H1 (cell line): Measurements from ENCODE around the gene CAPN15. TPM values are rescaled to one million over a fixed set of nuclear protein-coding genes. Genes with fewer than 3 reads are reported as not detected.

ENCODE experiments used
- CTCF ChIA-PET: fragments of 300-600 bp; sonication (Branson Sonifier 250); formaldehyde crosslinking; loops from one replicate; lab custom pipeline; 2021; ENCODE audit not compliant: partially characterized antibody; lab: Charles Lee
- POLR2A ChIA-PET: fragments of 300-600 bp; sonication (Branson Sonifier 250); formaldehyde crosslinking; loops from one replicate; lab custom pipeline; 2021; ENCODE audit warnings: inconsistent platforms; ENCODE audit not compliant: partially characterized antibody; lab: Charles Lee
- DNase-seq, 2 experiments: peaks; one replicate each; pipeline versions ENCODE4 v3.0.0 to v3.0.0-alpha.2; 2010 to 2022; ENCODE audit warnings: low spot score in 2 of 2, low read depth in 1 of 2, mixed read lengths in 1 of 2
- FAIRE-seq: peaks from 2 replicates; lab custom pipeline; 2011; peaks lifted over from hg19 to GRCh38; lab: Jason Lieb, UNC
- H2AFZ ChIP-seq: 2 replicates; pipeline ENCODE4 v1.8.1; 2012; ENCODE audit warnings: low read length, inconsistent platforms
- H2AK5ac ChIP-seq: 2 replicates; pipeline ENCODE4 v1.6.1; 2013; ENCODE audit warnings: low read depth, low read length
- H2BK120ac ChIP-seq: replicated peaks from 2 replicates; pipeline ENCODE3; 2013; ENCODE audit warnings: low read depth, low read length, inconsistent platforms
- H2BK12ac ChIP-seq: 2 replicates; pipeline ENCODE4 v1.6.1; 2013; ENCODE audit warnings: low read depth, low read length
- H2BK15ac ChIP-seq: 2 replicates; pipeline ENCODE4 v1.6.1; 2013; ENCODE audit warnings: low read length
- H2BK20ac ChIP-seq: 2 replicates; pipeline ENCODE4 v1.6.1; 2013; ENCODE audit warnings: low read length
- H2BK5ac ChIP-seq: 2 replicates; pipeline ENCODE4 v1.6.1; 2013; ENCODE audit warnings: low read depth, low read length
- H3K14ac ChIP-seq: 2 replicates; pipeline ENCODE4 v1.6.1; 2013; ENCODE audit warnings: inconsistent platforms; ENCODE audit not compliant: insufficient read length
- H3K18ac ChIP-seq: 2 replicates; pipeline ENCODE4 v1.6.1; 2013; ENCODE audit warnings: low read length; ENCODE audit errors: extremely low read depth
- H3K23ac ChIP-seq: 2 replicates; pipeline ENCODE4 v1.6.1; 2013; ENCODE audit warnings: inconsistent platforms; ENCODE audit not compliant: insufficient read length
- H3K23me2 ChIP-seq: 2 replicates; pipeline ENCODE4 v1.6.1; 2013; ENCODE audit warnings: low read depth, low read length
- H3K27ac ChIP-seq: 2 replicates; pipeline ENCODE4 v1.6.1; 2011; ENCODE audit warnings: low read depth, low read length, inconsistent platforms
- H3K27me3 ChIP-seq, 4 experiments: replicated peaks in 1 of 4; 1 replicate in 1 of 4; 2 replicates in 3 of 4; pipeline versions ENCODE4 v1.6.1 to v1.8.1; 2011 to 2013; ENCODE audit warnings: low read length in 3 of 4, mild to moderate bottlenecking in 3 of 4, inconsistent platforms in 2 of 4, mixed read lengths in 2 of 4, moderate library complexity in 1 of 4; ENCODE audit not compliant: control insufficient read depth in 3 of 4, insufficient read depth in 3 of 4; ENCODE audit errors: extremely low read depth in 1 of 4
- H3K36me3 ChIP-seq, 4 experiments: 2 replicates each; pipeline versions ENCODE4 v1.6.1 to v1.8.1; 2011 to 2013; ENCODE audit warnings: mild to moderate bottlenecking in 4 of 4, low read length in 3 of 4, moderate library complexity in 2 of 4, control low read depth in 1 of 4, inconsistent platforms in 1 of 4; ENCODE audit not compliant: insufficient read depth in 4 of 4, control insufficient read depth in 2 of 4
- H3K4ac ChIP-seq: replicated peaks from 2 replicates; pipeline ENCODE3; 2013; ENCODE audit warnings: low read length, low read depth, mixed read lengths, inconsistent platforms; ENCODE audit not compliant: insufficient read length
- H3K4me1 ChIP-seq, 4 experiments: replicated peaks in 1 of 4; 1 replicate in 1 of 4; 2 replicates in 3 of 4; pipeline versions ENCODE4 v1.6.1 to v1.8.1; 2011 to 2013; ENCODE audit warnings: low read length in 3 of 4, inconsistent platforms in 2 of 4, mixed read lengths in 1 of 4; ENCODE audit not compliant: insufficient read depth in 4 of 4, control insufficient read depth in 3 of 4
- H3K4me2 ChIP-seq, 2 experiments: 2 replicates each; pipeline versions ENCODE4 v1.6.1 to v1.8.1; 2011 to 2013; ENCODE audit warnings: low read depth in 2 of 2, low read length in 2 of 2, control low read depth in 1 of 2, inconsistent platforms in 1 of 2, mild to moderate bottlenecking in 1 of 2; ENCODE audit not compliant: insufficient read depth in 1 of 2
- H3K4me3 ChIP-seq, 4 experiments: fragments of 200-600, 300-600 bp in 1 of 4; sonication (generic), shearing (Covaris generic), sonication (Bioruptor Twin) in 1 of 4; 2 replicates each; pipeline versions ENCODE4 v1.5.1 to v1.8.1; 2011 to 2016; ENCODE audit warnings: low read length in 4 of 4, low read depth in 3 of 4, control low read depth in 2 of 4, inconsistent platforms in 2 of 4, mild to moderate bottlenecking in 2 of 4, mixed read lengths in 1 of 4, moderate library complexity in 1 of 4; ENCODE audit not compliant: insufficient read depth in 2 of 4; ENCODE audit errors: extremely low read depth in 1 of 4
- H3K56ac ChIP-seq: replicated peaks from 2 replicates; pipeline ENCODE3; 2013; ENCODE audit warnings: low read depth, mild to moderate bottlenecking, mixed read lengths, low read length, inconsistent platforms; ENCODE audit not compliant: insufficient read length
- H3K79me1 ChIP-seq: 2 replicates; pipeline ENCODE4 v1.6.1; 2013; ENCODE audit warnings: low read depth, low read length, control low read depth
- H3K79me2 ChIP-seq, 2 experiments: 2 replicates each; pipeline versions ENCODE4 v1.6.1 to v1.8.1; 2012 to 2013; ENCODE audit warnings: low read length in 2 of 2, mild to moderate bottlenecking in 2 of 2, inconsistent platforms in 1 of 2; ENCODE audit not compliant: insufficient read depth in 2 of 2, control insufficient read depth in 1 of 2
- H3K9ac ChIP-seq, 4 experiments: replicated peaks in 1 of 4; 1 replicate in 1 of 4; 2 replicates in 3 of 4; pipeline versions ENCODE4 v1.6.1 to v1.8.1; 2011 to 2013; ENCODE audit warnings: low read depth in 3 of 4, low read length in 3 of 4, control low read depth in 2 of 4, mild to moderate bottlenecking in 2 of 4, moderate library complexity in 2 of 4, inconsistent platforms in 1 of 4; ENCODE audit errors: extremely low read depth in 1 of 4
- H3K9me3 ChIP-seq, 2 experiments: 2 replicates each; pipeline versions ENCODE4 v1.6.1 to v1.8.1; 2012 to 2013; ENCODE audit warnings: mild to moderate bottlenecking in 2 of 2, moderate library complexity in 2 of 2, control low read depth in 1 of 2, inconsistent platforms in 1 of 2, low read depth in 1 of 2, low read length in 1 of 2, mixed read lengths in 1 of 2; ENCODE audit not compliant: insufficient read depth in 2 of 2
- H4K20me1 ChIP-seq, 2 experiments: replicated peaks in 1 of 2; 2 replicates each; pipeline versions ENCODE3 to v1.8.1; 2011 to 2013; ENCODE audit warnings: inconsistent platforms in 2 of 2, low read length in 2 of 2, mild to moderate bottlenecking in 1 of 2; ENCODE audit not compliant: insufficient read depth in 2 of 2, control insufficient read depth in 1 of 2
- H4K5ac ChIP-seq: 2 replicates; pipeline ENCODE4 v1.6.1; 2013; ENCODE audit warnings: low read length, low read depth, mixed read lengths, inconsistent platforms; ENCODE audit not compliant: insufficient read length
- H4K8ac ChIP-seq: 2 replicates; pipeline ENCODE4 v1.8.0; 2013; ENCODE audit warnings: mild to moderate bottlenecking, moderate library complexity, low read length, inconsistent platforms; ENCODE audit not compliant: insufficient read depth; ENCODE audit errors: extremely low read depth
- H4K91ac ChIP-seq: replicated peaks from 2 replicates; pipeline ENCODE3; 2013; ENCODE audit warnings: low read length, mixed read lengths, inconsistent platforms; ENCODE audit not compliant: insufficient read length
- BACH1 ChIP-seq: IDR thresholded peaks from 2 replicates; pipeline ENCODE4 v1.6.1; 2012; ENCODE audit warnings: low read length, improper control_type of control experiment
- CREB1 ChIP-seq: IDR thresholded peaks from 2 replicates; pipeline ENCODE4 v1.6.1; 2012; ENCODE audit warnings: inconsistent platforms
- GTF2F1 ChIP-seq: IDR thresholded peaks from 2 replicates; pipeline ENCODE4 v1.6.1; 2012; ENCODE audit warnings: low read depth, low read length, improper control_type of control experiment, borderline replicate concordance
- KDM5A ChIP-seq: fragments of 200-600 bp; IDR thresholded peaks from 2 replicates; pipeline ENCODE4 v1.7.1; 2012; ENCODE audit warnings: mild to moderate bottlenecking, low read length, inconsistent platforms, mixed read lengths
- NRF1 ChIP-seq: IDR thresholded peaks from 2 replicates; pipeline ENCODE4 v1.6.1; 2011; ENCODE audit warnings: mild to moderate bottlenecking, low read depth, low read length, improper control_type of control experiment
- POLR2A ChIP-seq, 2 experiments: IDR thresholded peaks; 1 replicate in 1 of 2; 2 replicates in 1 of 2; pipeline ENCODE4 v1.6.1; 2011; ENCODE audit warnings: low read depth in 2 of 2, low read length in 2 of 2, mild to moderate bottlenecking in 2 of 2; ENCODE audit errors: control extremely low read depth in 1 of 2
- TAF1 ChIP-seq: IDR thresholded peaks from 2 replicates; pipeline ENCODE4 v1.6.1; 2011; ENCODE audit warnings: mild to moderate bottlenecking, low read depth, low read length
- TEAD4 ChIP-seq: IDR thresholded peaks from 2 replicates; pipeline ENCODE4 v1.6.1; 2012; ENCODE audit warnings: low read depth, low read length, inconsistent platforms, mixed read lengths
- ZNF274 ChIP-seq: IDR thresholded peaks from 2 replicates; pipeline ENCODE4 v1.7.0; 2012; ENCODE audit warnings: low read length, borderline replicate concordance; ENCODE audit errors: extremely low read depth
- WGBS, 2 experiments: shearing (Covaris generic) in 1 of 2; methylation state at CpG; one replicate each; pipeline versions ENCODE4 v1.1.6 to v1.1.7; 2013 to 2015; ENCODE audit warnings: low lambda C conversion rate in 2 of 2, mixed read lengths in 2 of 2, inconsistent platforms in 1 of 2, low coverage in 1 of 2, missing lambda C conversion rate in 1 of 2; ENCODE audit not compliant: insufficient replicate concordance in 2 of 2, insufficient coverage in 1 of 2, insufficient read length in 1 of 2; ENCODE audit errors: extremely low coverage in 1 of 2, missing lambda C conversion rate in 1 of 2; 5-methylcytosine and 5-hydroxymethylcytosine counted together
- polyA plus RNA-seq, 7 experiments: library from polyadenylated mRNA; depleted of rRNA in 3 of 7; stranded (reverse) in 5 of 7; unstranded in 2 of 7; fragments of >200 nt in 5 of 7; fragments of 200-250 nt in 2 of 7; gene quantifications; 1 replicate in 5 of 7; 2 replicates in 1 of 7; 4 replicates in 1 of 7; pipeline versions ENCODE4 v1.2.1 to v1.2.3, GENCODE V29; 2011 to 2013; ENCODE audit warnings: missing spikeins in 2 of 7, mixed read lengths in 2 of 7
- total RNA-seq: library from RNA; stranded (reverse); fragmentation: NEBNext Ultra II Directional; extraction: Animal tissue kit (Norgen Biotek cat#: 25700); gene quantifications from 2 replicates; pipeline ENCODE4 v1.2.1, GENCODE V29; 2021
- TF ChIP-seq, protein P1 (sequence below): IDR thresholded peaks from 2 replicates; pipeline ENCODE4 v1.6.1; 2011; ENCODE audit warnings: low read length, improper control_type of control experiment

CAPN15 gene
- total and polyA plus RNA-seq, 2 of the 8 experiments (the other 6 are each of a cell fraction or from before 2014, with no cell fraction given), result 38.9 to 76.9 TPM

DNA sequence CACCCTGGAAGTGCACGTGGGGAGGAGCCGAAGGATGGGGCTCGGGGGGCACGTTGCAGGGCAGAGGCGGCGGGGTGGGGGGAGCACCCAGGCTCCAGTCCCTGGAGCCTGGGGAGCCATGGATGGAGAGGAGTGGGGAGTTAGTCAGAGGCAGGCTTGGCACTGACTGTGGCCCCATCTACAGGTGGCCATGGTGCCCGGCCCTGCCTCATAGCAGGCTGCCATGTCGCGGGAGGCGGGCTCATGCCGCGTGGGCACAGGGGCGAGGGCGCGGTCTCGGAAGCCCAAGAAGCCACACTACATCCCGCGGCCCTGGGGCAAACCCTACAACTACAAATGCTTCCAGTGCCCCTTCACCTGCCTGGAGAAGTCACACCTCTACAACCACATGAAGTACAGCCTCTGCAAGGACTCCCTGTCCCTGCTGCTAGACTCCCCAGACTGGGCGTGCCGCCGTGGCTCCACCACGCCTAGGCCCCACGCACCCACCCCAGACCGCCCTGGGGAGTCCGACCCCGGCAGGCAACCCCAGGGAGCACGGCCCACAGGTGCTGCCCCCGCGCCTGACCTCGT is 35.6 kb downstream of the CAPN15 start:
- Histone ChIP-seq H2BK5ac (no peak overlapping the region), H2BK20ac (no peak overlapping the region), H3K23me2 (peaks cover 9% of the 10 kb centered on the region), H3K56ac (no peak overlapping the region), H3K4me3 (no peak overlapping the region), H3K18ac (no peak overlapping the region), H4K5ac (no peak overlapping the region), H3K9ac (no peak overlapping the region), H3K4me1 (peaks cover 0 to 29% (median 14%) of the 10 kb centered on the region in 4 experiments; a peak in 4 of 7 replicates), H3K27me3 (peaks cover 22 to 36% (median 30%) of the 10 kb centered on the region in 4 experiments; a peak in 6 of 7 replicates), H2BK12ac (no peak overlapping the region), H3K36me3 (no peaks in the 10 kb centered on the region; a peak in 1 of 8 replicates), H3K27ac (no peak overlapping the region), H4K20me1 (peaks cover 0 to 3% of the 10 kb centered on the region in 2 experiments), H3K79me2 (no peaks in the 10 kb centered on the region), H3K4ac (no peak overlapping the region), H3K14ac (no peak overlapping the region), H2AFZ (no peak overlapping the region), H3K9me3 (no peaks in the 10 kb centered on the region), H3K23ac (no peak overlapping the region), H2BK120ac (no peak overlapping the region), H4K91ac (no peak overlapping the region), H3K4me2 (no peak overlapping the region), H4K8ac (no peak overlapping the region), H2BK15ac (no peak overlapping the region), H3K79me1 (no peaks in the 10 kb centered on the region), H2AK5ac (no peak overlapping the region)
- TF ChIP-seq TEAD4 (no peak), NRF1 (no peak), CREB1 (no peak), TAF1 (no peak), ZNF274 (no peak), KDM5A (no peak), POLR2A (IDR thresholded peaks at IDR 0.05; ENCODE audit: control extremely low read depth in 1 of 2, low read depth in 2 of 2, low read length in 2 of 2) (no peak), BACH1 (no peak), GTF2F1 (no peak)
- TF ChIP-seq, protein P1, sequence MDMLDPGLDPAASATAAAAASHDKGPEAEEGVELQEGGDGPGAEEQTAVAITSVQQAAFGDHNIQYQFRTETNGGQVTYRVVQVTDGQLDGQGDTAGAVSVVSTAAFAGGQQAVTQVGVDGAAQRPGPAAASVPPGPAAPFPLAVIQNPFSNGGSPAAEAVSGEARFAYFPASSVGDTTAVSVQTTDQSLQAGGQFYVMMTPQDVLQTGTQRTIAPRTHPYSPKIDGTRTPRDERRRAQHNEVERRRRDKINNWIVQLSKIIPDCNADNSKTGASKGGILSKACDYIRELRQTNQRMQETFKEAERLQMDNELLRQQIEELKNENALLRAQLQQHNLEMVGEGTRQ, result no peak
- ChIA-PET POLR2A (interaction anchor here (1.1 to 7.9 kb wide), 3 partner anchors 9 to 24 kb away, joined by 3 to 58 read pairs (median 4); no protein-coding TSS in a partner anchor), CTCF (interaction anchor here (1.3 kb wide), 1 partner anchor 30 kb away, joined by 3 read pairs; no protein-coding TSS in a partner anchor)
- FAIRE-seq (no peak), DNase-seq (no peak)
- 88% methylated on average over 25 of the region's 30 CpGs; no CpG with 5 or more reads in 1 of the 2 experiments for WGBS, 2 experiments
